Keratinocyte (primary cell): ENCODE results near the gene TTC38. TPM values are rescaled to one million over a fixed set of nuclear protein-coding genes. Genes with fewer than 3 reads are reported as not detected.

ENCODE experiments used
- DNase-seq: peaks from one replicate; pipeline ENCODE4 v3.0.0-alpha.2; 2011; ENCODE audit warnings: low read depth, missing footprints, low spot score
- FAIRE-seq: peaks from 2 replicates; lab custom pipeline; 2011; peaks lifted over from hg19 to GRCh38; lab: Jason Lieb, UNC
- H2AFZ ChIP-seq: 2 replicates; pipeline ENCODE4 v1.6.0; 2012; ENCODE audit warnings: low read length, control low read depth, inconsistent platforms; ENCODE audit not compliant: control insufficient read depth
- H3K27ac ChIP-seq: 2 replicates; pipeline ENCODE4 v1.5.1; 2011; ENCODE audit warnings: low read length; ENCODE audit not compliant: control insufficient read depth, insufficient read depth
- H3K27me3 ChIP-seq: 3 replicates; pipeline ENCODE4 v1.6.0; 2011; ENCODE audit warnings: low read length; ENCODE audit not compliant: control insufficient read depth, insufficient read depth; ENCODE audit errors: extremely low read depth
- H3K36me3 ChIP-seq, 2 experiments: 2 replicates in 1 of 2; 3 replicates in 1 of 2; pipeline ENCODE4 v1.5.1; 2011; ENCODE audit warnings: low read length in 2 of 2, mild to moderate bottlenecking in 1 of 2; ENCODE audit not compliant: control insufficient read depth in 2 of 2, insufficient read depth in 2 of 2; ENCODE audit errors: extremely low read depth in 1 of 2
- H3K4me1 ChIP-seq: 3 replicates; pipeline ENCODE4 v1.5.1; 2011; ENCODE audit warnings: low read length; ENCODE audit not compliant: control insufficient read depth, insufficient read depth; ENCODE audit errors: extremely low read depth
- H3K4me2 ChIP-seq: 3 replicates; pipeline ENCODE4 v1.6.0; 2011; ENCODE audit warnings: low read depth, low read length; ENCODE audit not compliant: control insufficient read depth, insufficient read depth; ENCODE audit errors: extremely low read depth
- H3K4me3 ChIP-seq, 3 experiments: fragments of 200-600 bp in 1 of 3; sonication (generic) in 1 of 3; 2 replicates in 2 of 3; 3 replicates in 1 of 3; pipeline ENCODE4 v1.5.1; 2011 to 2016; ENCODE audit warnings: low read length in 3 of 3, mild to moderate bottlenecking in 3 of 3, control low read depth in 2 of 3, inconsistent platforms in 1 of 3, low read depth in 1 of 3, mixed read lengths in 1 of 3, mixed run types in 1 of 3, moderate library complexity in 1 of 3; ENCODE audit not compliant: control insufficient read depth in 2 of 3, insufficient read depth in 2 of 3; ENCODE audit errors: extremely low read depth in 1 of 3
- H3K79me2 ChIP-seq: 2 replicates; pipeline ENCODE4 v1.6.0; 2012; ENCODE audit warnings: low read length; ENCODE audit not compliant: control insufficient read depth, insufficient read depth
- H3K9ac ChIP-seq: 3 replicates; pipeline ENCODE4 v1.6.0; 2011; ENCODE audit warnings: low read length; ENCODE audit not compliant: control insufficient read depth, insufficient read depth; ENCODE audit errors: extremely low read depth
- H3K9me1 ChIP-seq: 3 replicates; pipeline ENCODE4 v1.6.0; 2011; ENCODE audit warnings: low read length; ENCODE audit not compliant: control insufficient read depth, insufficient read depth; ENCODE audit errors: extremely low read depth
- H3K9me3 ChIP-seq: 2 replicates; pipeline ENCODE4 v1.5.1; 2012; ENCODE audit warnings: low read depth, low read length; ENCODE audit not compliant: control insufficient read depth
- H4K20me1 ChIP-seq: 3 replicates; pipeline ENCODE4 v1.6.0; 2011; ENCODE audit warnings: low read length; ENCODE audit not compliant: control insufficient read depth, insufficient read depth; ENCODE audit errors: extremely low read depth
- CTCF ChIP-seq, 3 experiments: IDR thresholded peaks in 1 of 3; conservative IDR thresholded peaks in 1 of 3; optimal IDR thresholded peaks in 1 of 3; 2 replicates in 2 of 3; 3 replicates in 1 of 3; pipeline versions ENCODE3 to v1.5.1; 2011; ENCODE audit warnings: low read length in 3 of 3, mild to moderate bottlenecking in 3 of 3, moderate library complexity in 2 of 3, control low read depth in 1 of 3, inconsistent platforms in 1 of 3; ENCODE audit not compliant: insufficient read depth in 2 of 3; ENCODE audit errors: extremely low read depth in 1 of 3
- EZH2 ChIP-seq: IDR thresholded peaks from one replicate; pipeline ENCODE4 v1.6.1; 2012; ENCODE audit warnings: inconsistent platforms, mild to moderate bottlenecking, low read length, moderate library complexity
- dilution Hi-C: fragments of 300-500 bp; cut with MboI; formaldehyde crosslinking; loops from one replicate; pipeline ENCODE4 v1.7.0; 2020; ENCODE audit warnings: low sequenced_read_pairs; ENCODE audit not compliant: extremely low pct_ligation_motif_present
- polyA plus RNA-seq, 5 experiments: library from polyadenylated mRNA; depleted of rRNA in 3 of 5; stranded (reverse) in 3 of 5; stranded (forward) in 1 of 5; unstranded in 1 of 5; fragments of >200 nt; gene quantifications; 1 replicate in 1 of 5; 2 replicates in 3 of 5; 3 replicates in 1 of 5; pipeline versions ENCODE4 v1.2.1 to v1.2.3, GENCODE V29; 2011 to 2012; ENCODE audit warnings: missing spikeins in 2 of 5, low read depth in 1 of 5, low replicate concordance in 1 of 5

The TTC38 gene
- polyA plus RNA-seq, 1 donor (not counting 4 experiments of a cell fraction or from before 2014, with no cell fraction given): 11.4 TPM

- no peaks in the 10 kb centered on the region for H3K4me1 ChIP-seq
- dilution Hi-C loops: no loop called here
- no peaks in the 10 kb centered on the region for H3K9me3 ChIP-seq
- no peak overlapping the region for H2AFZ ChIP-seq
- TF ChIP-seq EZH2: no peak
- TF ChIP-seq CTCF (optimal IDR thresholded peaks at IDR 0.05 in 1 of 3, IDR thresholded peaks at IDR 0.05 in 1 of 3, conservative IDR thresholded peaks at IDR 0.05 in 1 of 3; ENCODE audit: extremely low read depth in 1 of 3, insufficient read depth in 2 of 3, low read length in 3 of 3): no peak
- no peak for DNase-seq
- no peaks in the 10 kb centered on the region for H3K79me2 ChIP-seq
- H3K27ac ChIP-seq: no peak overlapping the region
- no peak overlapping the region for H3K4me3 ChIP-seq
- H3K9me1 ChIP-seq: no peaks in the 10 kb centered on the region
- no peaks in the 10 kb centered on the region for H3K27me3 ChIP-seq
- no peak overlapping the region for H3K4me2 ChIP-seq
- H3K36me3 ChIP-seq: peaks cover 6 to 20% of the 10 kb centered on the region in 2 experiments
- no peak overlapping the region for H3K9ac ChIP-seq
- no peaks in the 10 kb centered on the region for H4K20me1 ChIP-seq
- no peak for FAIRE-seq
Observed at GRCh38 chr22:46281866-46282678, 14.3 kb downstream of the TTC38 start.

GRCh38 chr22:46286006-46286405, 18.2 kb downstream of the TTC38 start:
- FAIRE-seq: no peak
- dilution Hi-C loops: no loop called here

More at GRCh38 chr22:46286006-46286405, 18.2 kb downstream of the TTC38 start:
- no peak overlapping the region for H3K4me2 ChIP-seq
- DNase-seq: no peak
- peaks cover 4% of the 10 kb centered on the region for H3K27me3 ChIP-seq
- H3K4me1 ChIP-seq: peaks cover 7% of the 10 kb centered on the region
- no peaks in the 10 kb centered on the region for H4K20me1 ChIP-seq
- H2AFZ ChIP-seq: no peak overlapping the region
- TF ChIP-seq CTCF (optimal IDR thresholded peaks at IDR 0.05 in 1 of 3, IDR thresholded peaks at IDR 0.05 in 1 of 3, conservative IDR thresholded peaks at IDR 0.05 in 1 of 3; ENCODE audit: extremely low read depth in 1 of 3, insufficient read depth in 2 of 3, low read length in 3 of 3) (no peak), EZH2 (no peak)
- no peaks in the 10 kb centered on the region for H3K9me3 ChIP-seq
- peaks cover 6 to 8% of the 10 kb centered on the region in 2 experiments for H3K36me3 ChIP-seq
- no peaks in the 10 kb centered on the region for H3K9me1 ChIP-seq
- no peaks in the 10 kb centered on the region for H3K79me2 ChIP-seq
- no peak overlapping the region for H3K4me3 ChIP-seq
- H3K27ac ChIP-seq: no peak overlapping the region
- H3K9ac ChIP-seq: no peak overlapping the region
